ENCODE measurements around the gene GRM7.

DNA sequence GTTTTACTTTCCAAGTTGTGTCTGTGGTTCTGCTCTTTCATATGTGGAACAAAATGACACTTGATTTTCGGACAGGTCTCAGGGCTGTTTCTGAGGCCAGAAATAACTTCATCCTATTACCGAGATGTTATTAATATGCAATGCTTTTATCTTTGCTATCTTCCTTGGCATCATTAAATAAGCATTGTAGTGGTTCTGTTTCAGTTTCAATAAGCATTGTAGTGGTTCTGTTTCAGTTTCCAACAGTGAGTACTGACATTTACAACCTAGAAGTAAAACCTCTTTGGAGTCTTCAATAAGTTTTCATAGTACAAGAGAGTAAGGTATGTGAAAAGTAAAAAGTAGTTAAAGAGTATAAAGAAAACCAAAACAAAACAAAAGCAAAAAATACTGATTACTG, 746.2 kb downstream of the GRM7 start:
- TF ChIP-seq REST (IDR thresholded peaks at IDR 0.05; ENCODE audit: low read depth) = no peak
- TF ChIP-seq ELF1 (IDR thresholded peaks at IDR 0.05; ENCODE audit: borderline replicate concordance, low read depth) = no peak
